HCT116 (cell line): ENCODE measurements around the gene TFF1. TPM values are rescaled to one million over a fixed set of nuclear protein-coding genes. Genes with fewer than 3 reads are reported as not detected.

ENCODE experiments used
- ATAC-seq: fragments of 200-7000 bp; cut with Tn5 transposase; 2 replicates; pipeline ENCODE4 v1.9.1; 2020; ENCODE audit warnings: mild to moderate bottlenecking, moderate library complexity
- BruUV-seq: library from RNA; stranded (reverse); fragments of 400-500 nt; replicated peaks from 2 replicates; lab custom pipeline; 2021; lab: Mats Ljungman, UMichigan
- CTCF ChIA-PET: fragments of 300-600 bp; sonication (Branson Sonifier 250); formaldehyde crosslinking; loops from one replicate; lab custom pipeline; 2021; ENCODE audit warnings: antibody characterized with exemption; lab: Charles Lee
- POLR2A ChIA-PET: fragments of 300-600, 350-600 bp; sonication (Branson Sonifier 250); formaldehyde crosslinking; loops from one replicate; lab custom pipeline; 2021; ENCODE audit warnings: antibody characterized with exemption; lab: Charles Lee
- RAD21 ChIA-PET, 2 experiments: fragments of 300-600 bp; sonication (Branson Sonifier 250); formaldehyde crosslinking; loops; one replicate each; lab custom pipeline; 2023; ENCODE audit warnings: low total read pairs in 2 of 2; ENCODE audit not compliant: uncharacterized antibody in 2 of 2, unreplicated experiment in 2 of 2, low non-redundant PET in 1 of 2; lab: Charles Lee
- DNase-seq: peaks from one replicate; pipeline ENCODE4 v3.0.0-alpha.2; 2010; ENCODE audit warnings: low read depth, low spot score
- H2AFZ ChIP-seq: fragments of 200-600 bp; shearing (Covaris generic), sonication (generic); 2 replicates; pipeline ENCODE4 v1.6.1; 2017; ENCODE audit warnings: low read depth, mixed run types, mixed read lengths, antibody characterized with exemption, low read length; ENCODE audit not compliant: poor library complexity, severe bottlenecking
- H3K27ac ChIP-seq: 2 replicates; pipeline ENCODE4 v1.5.1; 2012; ENCODE audit warnings: low read depth, low read length
- H3K27me3 ChIP-seq: fragments of 200-600 bp; sonication (generic); 2 replicates; pipeline ENCODE4 v1.6.1; 2016; ENCODE audit warnings: mixed run types, low read length, mixed read lengths; ENCODE audit not compliant: insufficient read depth
- H3K36me3 ChIP-seq, 2 experiments: fragments of 200-500 bp in 1 of 2; fragments of 200-600 bp in 1 of 2; sonication (Bioruptor generic) in 1 of 2; sonication (generic) in 1 of 2; 2 replicates each; pipeline versions ENCODE4 v1.5.1 to v1.6.1; 2014 to 2016; ENCODE audit warnings: low read length in 2 of 2, inconsistent platforms in 1 of 2, mixed read lengths in 1 of 2, mixed run types in 1 of 2; ENCODE audit not compliant: insufficient read depth in 2 of 2, control insufficient read depth in 1 of 2
- H3K4me1 ChIP-seq, 2 experiments: fragments of 200-600 bp in 1 of 2; sonication (generic) in 1 of 2; 2 replicates each; pipeline versions ENCODE4 v1.5.1 to v1.6.1; 2012 to 2017; ENCODE audit warnings: low read length in 2 of 2, inconsistent platforms in 1 of 2, mild to moderate bottlenecking in 1 of 2, mixed read lengths in 1 of 2, mixed run types in 1 of 2, moderate library complexity in 1 of 2; ENCODE audit not compliant: insufficient read depth in 2 of 2, control insufficient read depth in 1 of 2
- H3K4me2 ChIP-seq: fragments of 200-600 bp; sonication (generic); 2 replicates; pipeline ENCODE4 v1.6.1; 2017; ENCODE audit warnings: mixed run types, low read length, mixed read lengths
- H3K4me3 ChIP-seq, 2 experiments: fragments of 200-600 bp in 1 of 2; sonication (generic) in 1 of 2; replicated peaks in 1 of 2; 2 replicates each; pipeline ENCODE4 v1.5.1; 2011 to 2016; ENCODE audit warnings: low read length in 2 of 2, control low read depth in 1 of 2, low read depth in 1 of 2, mild to moderate bottlenecking in 1 of 2, mixed read lengths in 1 of 2, mixed run types in 1 of 2
- H3K79me2 ChIP-seq: fragments of 200-600 bp; sonication (generic); 2 replicates; pipeline ENCODE4 v1.6.1; 2017; ENCODE audit warnings: mild to moderate bottlenecking, mixed run types, low read length, moderate library complexity, mixed read lengths; ENCODE audit not compliant: insufficient read depth
- H3K9ac ChIP-seq: fragments of 200-600 bp; sonication (generic); 2 replicates; pipeline ENCODE4 v1.6.1; 2016; ENCODE audit warnings: low read length, mixed read lengths
- H3K9me2 ChIP-seq: fragments of 200-600 bp; sonication (generic), shearing (Covaris generic); 2 replicates; pipeline ENCODE4 v1.6.1; 2017; ENCODE audit warnings: mixed run types, mild to moderate bottlenecking, moderate library complexity; ENCODE audit not compliant: insufficient read depth
- H3K9me3 ChIP-seq, 2 experiments: fragments of 200-500 bp in 1 of 2; fragments of 200-600 bp in 1 of 2; sonication (Bioruptor generic) in 1 of 2; sonication (generic) in 1 of 2; 2 replicates each; pipeline ENCODE4 v1.6.1; 2014 to 2017; ENCODE audit warnings: low read length in 2 of 2, mixed read lengths in 2 of 2, inconsistent platforms in 1 of 2, low read depth in 1 of 2, mild to moderate bottlenecking in 1 of 2, mixed run types in 1 of 2, moderate library complexity in 1 of 2; ENCODE audit not compliant: control insufficient read depth in 1 of 2, insufficient read depth in 1 of 2
- H4K20me1 ChIP-seq: fragments of 200-600 bp; sonication (generic), shearing (Covaris generic); 2 replicates; pipeline ENCODE4 v1.6.1; 2017; ENCODE audit warnings: mixed run types, mild to moderate bottlenecking, moderate library complexity; ENCODE audit not compliant: insufficient read depth
- CBX3 ChIP-seq: IDR thresholded peaks from 2 replicates; pipeline ENCODE4 v1.6.1; 2012; ENCODE audit warnings: low read depth
- JUND ChIP-seq: IDR thresholded peaks from 2 replicates; pipeline ENCODE4 v1.6.1; 2012
- SIN3A ChIP-seq: IDR thresholded peaks from 2 replicates; pipeline ENCODE4 v1.6.1; 2012; ENCODE audit warnings: low read depth
- intact Hi-C: fragments of 100-400 bp; cut with micrococcal nuclease; formaldehyde crosslinking; loops from 2 replicates; pipeline ENCODE4 v1.10.0; 2022
- total RNA-seq: library from RNA; stranded (reverse); gene quantifications from one replicate; pipeline ENCODE4 v1.2.1, GENCODE V29; 2021; ENCODE audit not compliant: unreplicated experiment
- TF ChIP-seq, protein P1 (sequence below): IDR thresholded peaks from 2 replicates; pipeline ENCODE4 v1.6.1; 2012

Gene TFF1
- total RNA-seq, 1 experiment from 2014 or later: 0.61 TPM

DNA sequence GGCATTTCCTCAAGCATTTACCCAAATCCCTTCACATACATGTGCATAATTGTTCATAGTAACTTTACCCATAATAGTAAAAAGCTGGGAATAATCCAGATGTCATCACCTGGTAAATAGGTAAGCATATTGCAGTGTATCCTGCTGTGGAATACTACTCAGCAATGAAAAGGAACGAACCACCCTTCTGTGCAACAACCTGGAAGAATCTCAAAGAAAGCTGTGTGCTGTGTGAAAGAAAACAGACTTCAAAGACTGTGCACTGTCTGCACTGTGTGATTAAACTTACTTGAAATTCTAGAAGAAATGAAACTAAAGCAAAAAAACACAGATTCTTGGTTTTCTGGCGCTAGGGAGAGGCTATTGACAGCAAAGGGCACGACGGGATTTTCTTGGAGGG lies 29.1 kb downstream of the TFF1 start:
- DNase-seq (no peak), ATAC-seq (no peak)
- H3K36me3 ChIP-seq: no peaks in the 10 kb centered on the region
- peak overlapping the region; percentile 11; the same call in 1 of the 2 replicates for H3K4me2 ChIP-seq
- no peaks in the 10 kb centered on the region for H3K27me3 ChIP-seq
- no peaks in the 10 kb centered on the region for H3K9me2 ChIP-seq
- H3K9me3 ChIP-seq: no peaks in the 10 kb centered on the region
- H2AFZ ChIP-seq: no peak overlapping the region
- CTCF ChIA-PET: interaction anchor here (0.9 to 1.8 kb wide), 4 partner anchors 27 to 192 kb away, joined by 3 to 8 read pairs (median 5); no protein-coding TSS in a partner anchor
- no peaks in the 10 kb centered on the region for H4K20me1 ChIP-seq
- RAD21 ChIA-PET: interaction anchor here in 1 of 2 experiments (0.6 kb wide), 1 partner anchor 63 kb away, joined by 3 read pairs; no protein-coding TSS in a partner anchor
- POLR2A ChIA-PET: no interaction called here
- H3K79me2 ChIP-seq: no peaks in the 10 kb centered on the region
- no peak overlapping the region for H3K4me3 ChIP-seq
- BruUV-seq: no TSS peak
- H3K9ac ChIP-seq: no peak overlapping the region
- no peak overlapping the region for H3K27ac ChIP-seq
- intact Hi-C loops: loop anchor here (10.0 kb wide), 1 partner anchor 118 kb away; no protein-coding TSS in a partner anchor
- TF ChIP-seq SIN3A: no peak
- no peak for TF ChIP-seq CBX3
- H3K4me1 ChIP-seq: peaks cover 0 to 10% of the 10 kb centered on the region in 2 experiments; a peak in 3 of 4 replicates

DNA sequence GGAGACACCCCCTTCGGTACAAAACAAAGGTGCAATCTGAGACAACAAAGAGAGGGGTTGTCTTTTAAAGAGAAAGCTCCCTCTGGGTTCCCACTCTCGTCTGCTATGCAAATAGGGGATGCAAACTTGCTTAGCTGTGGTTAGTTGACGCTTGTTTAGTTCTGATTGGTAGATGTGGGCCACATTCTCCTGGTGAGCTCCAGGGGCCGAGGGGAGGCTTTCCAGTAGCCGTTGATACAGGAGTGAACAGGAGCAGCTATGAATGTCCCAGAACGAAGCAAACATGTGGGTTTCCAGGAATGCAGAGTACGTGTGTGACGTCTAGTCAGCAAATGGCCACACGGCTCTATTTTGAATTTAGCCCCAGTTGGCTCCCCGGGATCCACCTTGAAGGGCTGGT lies 30.3 kb downstream of the TFF1 start:
- Histone ChIP-seq H3K9ac (peak overlapping the region; percentile 19; the same call in 1 of the 2 replicates), H3K9me3 (no peaks in the 10 kb centered on the region)
- RAD21 ChIA-PET: no interaction called here
- intact Hi-C loops: loop anchor here (10.0 kb wide), 1 partner anchor 119 kb away; no protein-coding TSS in a partner anchor
- no peak for TF ChIP-seq JUND
- TF ChIP-seq, protein P1, sequence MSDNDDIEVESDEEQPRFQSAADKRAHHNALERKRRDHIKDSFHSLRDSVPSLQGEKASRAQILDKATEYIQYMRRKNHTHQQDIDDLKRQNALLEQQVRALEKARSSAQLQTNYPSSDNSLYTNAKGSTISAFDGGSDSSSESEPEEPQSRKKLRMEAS: 0 out of 2 replicates have a peak, but pooled peaks have one; percentile 19
- TF ChIP-seq, all 23 proteins: peak for 1
- POLR2A ChIA-PET: interaction anchor here (0.7 kb wide), 1 partner anchor 11 kb away, joined by 4 read pairs; no protein-coding TSS in a partner anchor
- H3K4me1 ChIP-seq: peaks cover 0 to 10% of the 10 kb centered on the region in 2 experiments; a peak in 3 of 4 replicates
- H3K9me2 ChIP-seq: no peaks in the 10 kb centered on the region
- peak; percentile 69 for ATAC-seq
- BruUV-seq: no TSS peak
- peak overlapping the region; percentile 70 for H3K4me2 ChIP-seq
- no peak overlapping the region for H3K27ac ChIP-seq
- H4K20me1 ChIP-seq: no peaks in the 10 kb centered on the region
- H3K4me3 ChIP-seq: peak overlapping the region; percentile 21 to 38
- DNase-seq: no peak
- H3K36me3 ChIP-seq: no peaks in the 10 kb centered on the region
- no peaks in the 10 kb centered on the region for H3K79me2 ChIP-seq
- peak overlapping the region; percentile 73 for H2AFZ ChIP-seq
- CTCF ChIA-PET: interaction anchor here (0.7 to 1.3 kb wide), 5 partner anchors 25 to 191 kb away, joined by 3 to 6 read pairs (median 3); no protein-coding TSS in a partner anchor
- no peaks in the 10 kb centered on the region for H3K27me3 ChIP-seq
